Measurements from ENCODE around the gene DCAF5. TPM values are rescaled to one million over a fixed set of nuclear protein-coding genes. Genes with fewer than 3 reads are reported as not detected.
"Not testable (repeated sequence)": the region's sequence is repeated elsewhere in the genome, so short reads cannot be mapped to it uniquely, and the experiment has no call there.

The DCAF5 gene
- polyA plus RNA-seq, 3 donors = 22.2 to 55.1 (median 30.6) TPM

- Histone ChIP-seq H3K4me2 (replicated peaks; ENCODE audit: extremely low read depth, low read length, poor library complexity, severe bottlenecking) (no peak overlapping the region), H4K20me1 (ENCODE audit: insufficient read depth, low read length) (no peaks in the 10 kb centered on the region), H3K27me3 (ENCODE audit: control insufficient read depth in 2 of 2, insufficient read depth in 2 of 2, low read length in 2 of 2) (no peaks in the 10 kb centered on the region), H2AFZ (ENCODE audit: insufficient read depth, low read depth, low read length, poor library complexity, severe bottlenecking) (no peak overlapping the region), H3K4me1 (ENCODE audit: control insufficient read depth in 1 of 2, insufficient read depth in 2 of 2, low read length in 2 of 2) (no peaks in the 10 kb centered on the region), H3K4me3 (replicated peaks in 1 of 3; ENCODE audit: low read depth in 2 of 3, low read length in 3 of 3) (no peak overlapping the region), H3K9ac (ENCODE audit: insufficient read depth, low read length, poor library complexity, severe bottlenecking) (no peak overlapping the region), H3K9me3 (replicated peaks in 1 of 2; ENCODE audit: control insufficient read depth in 1 of 2, insufficient read depth in 1 of 2, low read length in 2 of 2) (no peaks in the 10 kb centered on the region), H3K79me2 (ENCODE audit: insufficient read depth, low read length) (no peaks in the 10 kb centered on the region), H3K27ac (ENCODE audit: low read depth in 1 of 2, low read length in 2 of 2) (no peak overlapping the region), H3K36me3 (replicated peaks in 1 of 2; ENCODE audit: control insufficient read depth in 1 of 2, insufficient read depth in 2 of 2, low read length in 2 of 2) (peaks cover 23 to 71% of the 10 kb centered on the region in 2 donors)
- TF ChIP-seq, protein P1, sequence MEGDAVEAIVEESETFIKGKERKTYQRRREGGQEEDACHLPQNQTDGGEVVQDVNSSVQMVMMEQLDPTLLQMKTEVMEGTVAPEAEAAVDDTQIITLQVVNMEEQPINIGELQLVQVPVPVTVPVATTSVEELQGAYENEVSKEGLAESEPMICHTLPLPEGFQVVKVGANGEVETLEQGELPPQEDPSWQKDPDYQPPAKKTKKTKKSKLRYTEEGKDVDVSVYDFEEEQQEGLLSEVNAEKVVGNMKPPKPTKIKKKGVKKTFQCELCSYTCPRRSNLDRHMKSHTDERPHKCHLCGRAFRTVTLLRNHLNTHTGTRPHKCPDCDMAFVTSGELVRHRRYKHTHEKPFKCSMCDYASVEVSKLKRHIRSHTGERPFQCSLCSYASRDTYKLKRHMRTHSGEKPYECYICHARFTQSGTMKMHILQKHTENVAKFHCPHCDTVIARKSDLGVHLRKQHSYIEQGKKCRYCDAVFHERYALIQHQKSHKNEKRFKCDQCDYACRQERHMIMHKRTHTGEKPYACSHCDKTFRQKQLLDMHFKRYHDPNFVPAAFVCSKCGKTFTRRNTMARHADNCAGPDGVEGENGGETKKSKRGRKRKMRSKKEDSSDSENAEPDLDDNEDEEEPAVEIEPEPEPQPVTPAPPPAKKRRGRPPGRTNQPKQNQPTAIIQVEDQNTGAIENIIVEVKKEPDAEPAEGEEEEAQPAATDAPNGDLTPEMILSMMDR (IDR thresholded peaks at IDR 0.05) = no peak
- Mint-ChIP-seq H3K9me3 (no peaks in the 10 kb centered on the region), H3K27me3 (ENCODE audit: low read depth in 3 of 3) (no peaks in the 10 kb centered on the region), H3K4me3 (no peak overlapping the region), H3K36me3 (peaks cover 64 to 73% of the 10 kb centered on the region in 2 donors), H3K4me1 (peaks cover 5% of the 10 kb centered on the region), H3K27ac (no peak overlapping the region)
- DNase-seq = no peak
- 100% methylated on average over 1 of the region's 3 CpGs for WGBS (ENCODE audit: insufficient coverage)
- intact Hi-C loops (cut with micrococcal nuclease) = no loop called here
Observed at GRCh38 chr14:69066396-69067171, 86.3 kb downstream of the DCAF5 start.

DNA sequence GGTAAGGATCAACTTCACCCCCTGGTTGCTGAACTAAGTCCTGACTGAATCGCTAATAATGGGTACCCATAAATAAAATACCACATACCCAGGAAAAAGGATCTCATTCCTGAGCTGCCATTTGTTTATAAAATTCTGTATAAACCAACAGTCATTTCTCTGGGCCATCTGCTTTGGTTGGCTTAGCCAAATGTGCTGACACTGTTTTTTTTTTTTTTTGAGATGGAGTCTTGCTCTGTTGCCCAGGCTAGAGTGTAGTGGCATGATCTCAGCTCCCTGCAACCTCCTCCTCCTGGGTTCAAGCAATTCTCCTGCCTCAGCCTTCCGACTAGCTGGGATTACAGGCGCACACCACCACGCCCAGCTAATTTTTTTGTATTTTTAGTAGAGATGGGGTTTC, 87.0 kb downstream of the DCAF5 start:
- not testable (repeated sequence) for H3K4me1 ChIP-seq (ENCODE audit: control insufficient read depth in 1 of 2, insufficient read depth in 2 of 2, low read length in 2 of 2); DNase-seq

More for the DNA sequence above, 87.0 kb downstream of the DCAF5 start:
- H3K4me2 ChIP-seq (replicated peaks; ENCODE audit: extremely low read depth, low read length, poor library complexity, severe bottlenecking); H3K4me3 ChIP-seq (replicated peaks in 1 of 3; ENCODE audit: low read depth in 2 of 3, low read length in 3 of 3); intact Hi-C loops (cut with micrococcal nuclease); H3K27me3 ChIP-seq (ENCODE audit: control insufficient read depth in 2 of 2, insufficient read depth in 2 of 2, low read length in 2 of 2); H3K9ac ChIP-seq (ENCODE audit: insufficient read depth, low read length, poor library complexity, severe bottlenecking); H3K79me2 ChIP-seq (ENCODE audit: insufficient read depth, low read length); H3K9me3 Mint-ChIP-seq; H3K27ac Mint-ChIP-seq; H3K4me3 Mint-ChIP-seq; H3K4me1 Mint-ChIP-seq; H3K9me3 ChIP-seq (replicated peaks in 1 of 2; ENCODE audit: control insufficient read depth in 1 of 2, insufficient read depth in 1 of 2, low read length in 2 of 2); H4K20me1 ChIP-seq (ENCODE audit: insufficient read depth, low read length); H3K27me3 Mint-ChIP-seq (ENCODE audit: low read depth in 3 of 3); H2AFZ ChIP-seq (ENCODE audit: insufficient read depth, low read depth, low read length, poor library complexity, severe bottlenecking); H3K27ac ChIP-seq (ENCODE audit: low read depth in 1 of 2, low read length in 2 of 2): not testable (repeated sequence)
- H3K36me3 Mint-ChIP-seq = peaks cover 63 to 73% of the 10 kb centered on the region in 2 donors
- H3K36me3 ChIP-seq (replicated peaks in 1 of 2; ENCODE audit: control insufficient read depth in 1 of 2, insufficient read depth in 2 of 2, low read length in 2 of 2) = peaks cover 27 to 71% of the 10 kb centered on the region in 2 donors
- WGBS (ENCODE audit: insufficient coverage) = no CpG with 5 or more reads among the region's 4 CpGs

Measured in CD14-positive monocyte (primary cell).